Endothelial cell of umbilical vein (primary cell): ENCODE data around the gene SP100. TPM values are rescaled to one million over a fixed set of nuclear protein-coding genes. Genes with fewer than 3 reads are reported as not detected.

Experiments
- BruUV-seq: library from RNA; stranded (reverse); fragments of 400-500 nt; replicated peaks from 2 replicates; lab custom pipeline; 2021; lab: Mats Ljungman, UMichigan
- CTCF ChIA-PET: fragments of 300-600, 350-600 bp; sonication (Branson Sonifier 250); formaldehyde crosslinking; loops from one replicate; lab custom pipeline; 2021; ENCODE audit warnings: antibody characterized with exemption, inconsistent platforms; lab: Charles Lee
- POLR2A ChIA-PET: fragments of 300-600, 350-600 bp; sonication (Branson Sonifier 250); formaldehyde crosslinking; loops from one replicate; lab custom pipeline; 2021; ENCODE audit warnings: antibody characterized with exemption, inconsistent platforms; lab: Charles Lee
- DNase-seq: peaks from one replicate; pipeline ENCODE4 v3.0.0-alpha.2; 2011; ENCODE audit warnings: low read depth, low spot score
- FAIRE-seq: peaks from 2 replicates; lab custom pipeline; 2011; peaks lifted over from hg19 to GRCh38; lab: Jason Lieb, UNC
- H2AFZ ChIP-seq: 2 replicates; pipeline ENCODE4 v1.6.0; 2012; ENCODE audit warnings: low read depth, low read length, control low read depth, inconsistent platforms
- H3K27ac ChIP-seq: 2 replicates; pipeline ENCODE4 v1.5.1; 2011; ENCODE audit warnings: low read depth, mild to moderate bottlenecking, control low read depth, low read length, moderate library complexity; ENCODE audit not compliant: insufficient read depth
- H3K27me3 ChIP-seq, 2 experiments: 2 replicates each; pipeline versions ENCODE4 v1.6.0 to v1.6.1; 2011; ENCODE audit warnings: low read length in 2 of 2, mixed read lengths in 1 of 2; ENCODE audit not compliant: control insufficient read depth in 2 of 2, insufficient read depth in 2 of 2
- H3K36me3 ChIP-seq, 2 experiments: 2 replicates in 1 of 2; 3 replicates in 1 of 2; pipeline ENCODE4 v1.5.1; 2011; ENCODE audit warnings: low read length in 2 of 2, mild to moderate bottlenecking in 1 of 2, moderate library complexity in 1 of 2; ENCODE audit not compliant: control insufficient read depth in 2 of 2, insufficient read depth in 2 of 2; ENCODE audit errors: extremely low read depth in 1 of 2
- H3K4me1 ChIP-seq: 3 replicates; pipeline ENCODE4 v1.5.1; 2011; ENCODE audit warnings: mild to moderate bottlenecking, low read length; ENCODE audit not compliant: control insufficient read depth, insufficient read depth; ENCODE audit errors: extremely low read depth
- H3K4me2 ChIP-seq: 2 replicates; pipeline ENCODE4 v1.6.1; 2011; ENCODE audit warnings: low read length, control low read depth, mixed read lengths; ENCODE audit not compliant: insufficient read depth
- H3K4me3 ChIP-seq, 3 experiments: fragments of 200-600 bp in 1 of 3; sonication (generic), shearing (Covaris generic) in 1 of 3; replicated peaks in 1 of 3; 2 replicates each; pipeline ENCODE4 v1.5.1; 2011 to 2016; ENCODE audit warnings: control low read depth in 3 of 3, low read length in 3 of 3, mild to moderate bottlenecking in 2 of 3, inconsistent platforms in 1 of 3, low read depth in 1 of 3, moderate library complexity in 1 of 3; ENCODE audit not compliant: insufficient read depth in 1 of 3
- H3K79me2 ChIP-seq: 2 replicates; pipeline ENCODE4 v1.6.0; 2012; ENCODE audit warnings: low read length, inconsistent platforms; ENCODE audit not compliant: control insufficient read depth, insufficient read depth
- H3K9ac ChIP-seq: replicated peaks from 2 replicates; pipeline ENCODE3; 2011; ENCODE audit warnings: low read length, control low read depth; ENCODE audit not compliant: insufficient read depth; ENCODE audit errors: extremely low read depth
- H3K9me1 ChIP-seq: replicated peaks from 3 replicates; pipeline ENCODE4 v1.6.0; 2011; ENCODE audit warnings: mild to moderate bottlenecking, low read length; ENCODE audit not compliant: control insufficient read depth, insufficient read depth; ENCODE audit errors: extremely low read depth
- H3K9me3 ChIP-seq: replicated peaks from 2 replicates; pipeline ENCODE4 v1.5.1; 2012; ENCODE audit warnings: low read length, inconsistent platforms; ENCODE audit not compliant: control insufficient read depth, insufficient read depth
- H4K20me1 ChIP-seq: replicated peaks from 2 replicates; pipeline ENCODE3; 2011; ENCODE audit warnings: mild to moderate bottlenecking, low read length; ENCODE audit not compliant: control insufficient read depth, insufficient read depth; ENCODE audit errors: extremely low read depth
- EZH2 ChIP-seq: IDR thresholded peaks from 2 replicates; pipeline ENCODE4 v1.6.1; 2012; ENCODE audit warnings: borderline replicate concordance, low read depth, mild to moderate bottlenecking, moderate library complexity, low read length, inconsistent platforms; ENCODE audit not compliant: severe bottlenecking
- FOS ChIP-seq: IDR thresholded peaks from 2 replicates; pipeline ENCODE4 v1.6.1; 2011; ENCODE audit warnings: mild to moderate bottlenecking, low read length, moderate library complexity, borderline replicate concordance; ENCODE audit not compliant: insufficient read depth
- GATA2 ChIP-seq: IDR thresholded peaks from 2 replicates; pipeline ENCODE4 v1.7.0; 2011; ENCODE audit warnings: low read depth, mild to moderate bottlenecking, moderate library complexity, mixed read lengths, low read length; ENCODE audit not compliant: insufficient read length, insufficient read depth
- JUN ChIP-seq: IDR thresholded peaks from 2 replicates; pipeline ENCODE4 v1.6.1; 2011; ENCODE audit warnings: borderline replicate concordance, low read depth; ENCODE audit not compliant: insufficient read length, insufficient read depth
- MYC ChIP-seq: IDR thresholded peaks from one replicate; pipeline ENCODE4 v1.6.1; 2011; ENCODE audit warnings: mild to moderate bottlenecking, low read depth, low read length
- POLR2A ChIP-seq: IDR thresholded peaks from 2 replicates; pipeline ENCODE4 v1.6.1; 2012; ENCODE audit warnings: low read depth, mild to moderate bottlenecking, control low read depth, low read length
- POLR2AphosphoS5 ChIP-seq: IDR thresholded peaks from 2 replicates; pipeline ENCODE4 v1.6.1; 2012; ENCODE audit warnings: low read depth, mild to moderate bottlenecking, control low read depth, low read length, moderate library complexity; ENCODE audit not compliant: insufficient read depth
- dilution Hi-C: fragments of 300-500 bp; cut with MboI; formaldehyde crosslinking; loops from one replicate; pipeline ENCODE4 v1.15.0; 2019; ENCODE audit warnings: low sequenced_read_pairs; ENCODE audit not compliant: extremely low pct_ligation_motif_present
- intact Hi-C: fragments of 100-400 bp; cut with micrococcal nuclease; formaldehyde crosslinking; loops from one replicate; pipeline ENCODE4 v1.10.0; 2022
- polyA plus RNA-seq, 4 experiments: library from polyadenylated mRNA; depleted of rRNA in 3 of 4; stranded (reverse) in 3 of 4; unstranded in 1 of 4; fragments of >200 nt; gene quantifications; 2 replicates each; pipeline versions ENCODE4 v1.2.1 to v1.2.3, GENCODE V29; 2011 to 2012; ENCODE audit warnings: missing spikeins in 1 of 4
- total RNA-seq: library from RNA; stranded (reverse); gene quantifications from 2 replicates; pipeline ENCODE4 v1.2.3, GENCODE V29; 2021
- TF ChIP-seq, protein P1 (sequence below): IDR thresholded peaks from 2 replicates; pipeline ENCODE4 v1.6.1; 2011; ENCODE audit not compliant: insufficient read depth, insufficient read length
- TF ChIP-seq, protein P2 (sequence below), 2 donors: IDR thresholded peaks; 1 replicate in 1 of 2; 2 replicates in 1 of 2; pipeline ENCODE4 v1.5.1; 2011; ENCODE audit warnings: low read length in 2 of 2, mild to moderate bottlenecking in 2 of 2, moderate library complexity in 2 of 2, control low read depth in 1 of 2, inconsistent platforms in 1 of 2, low read depth in 1 of 2; ENCODE audit not compliant: insufficient read depth in 1 of 2; ENCODE audit errors: extremely low read depth in 1 of 2

SP100 gene
- total and polyA plus RNA-seq, 2 donors (not counting 3 experiments of a cell fraction or from before 2014, with no cell fraction given), result 33.7 to 108 TPM

DNA sequence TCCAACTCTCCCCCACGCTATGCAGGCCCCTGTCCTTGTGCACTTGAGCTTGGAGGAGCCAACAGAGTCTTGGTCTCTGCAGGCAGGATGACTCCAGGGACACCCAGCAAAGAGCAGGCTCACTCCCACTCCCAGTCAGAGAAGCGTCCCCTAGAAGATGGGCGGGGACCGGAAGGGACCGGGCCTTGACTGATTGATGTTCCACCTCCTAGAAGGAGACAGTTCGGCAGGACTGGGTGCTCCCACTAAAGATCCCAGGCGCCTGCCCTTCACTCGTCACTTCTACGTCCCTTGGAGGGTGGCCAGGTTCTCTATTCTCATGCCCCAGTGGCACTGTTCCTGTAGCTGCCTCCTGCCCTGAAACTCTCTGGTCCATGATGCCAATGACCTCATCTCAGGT lies 3.2 kb upstream of the SP100 start:
- BruUV-seq, result no TSS peak
- Histone ChIP-seq H4K20me1 (no peaks in the 10 kb centered on the region), H2AFZ (no peak overlapping the region), H3K4me3 (no peak overlapping the region), H3K36me3 (no peaks in the 10 kb centered on the region), H3K9me3 (no peaks in the 10 kb centered on the region), H3K4me2 (no peak overlapping the region), H3K9ac (no peak overlapping the region), H3K9me1 (no peaks in the 10 kb centered on the region), H3K79me2 (peaks cover 19% of the 10 kb centered on the region), H3K4me1 (peaks cover 52% of the 10 kb centered on the region), H3K27me3 (no peaks in the 10 kb centered on the region), H3K27ac (no peak overlapping the region)
- dilution Hi-C loops, result no loop called here
- intact Hi-C loops, result loop anchor here (5.0 kb wide), 1 partner anchor 346 kb away; the partner anchor contains the start of gene SLC16A14
- ChIA-PET CTCF (no interaction called here), POLR2A (no interaction called here)
- no peak for DNase-seq
- FAIRE-seq, result no peak
- TF ChIP-seq, protein P1, sequence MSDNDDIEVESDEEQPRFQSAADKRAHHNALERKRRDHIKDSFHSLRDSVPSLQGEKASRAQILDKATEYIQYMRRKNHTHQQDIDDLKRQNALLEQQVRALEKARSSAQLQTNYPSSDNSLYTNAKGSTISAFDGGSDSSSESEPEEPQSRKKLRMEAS, result no peak
- no peak for TF ChIP-seq FOS
- TF ChIP-seq MYC, result no peak
- TF ChIP-seq POLR2AphosphoS5, result no peak
- no peak for TF ChIP-seq JUN
- no peak for TF ChIP-seq EZH2
- no peak for TF ChIP-seq GATA2

DNA sequence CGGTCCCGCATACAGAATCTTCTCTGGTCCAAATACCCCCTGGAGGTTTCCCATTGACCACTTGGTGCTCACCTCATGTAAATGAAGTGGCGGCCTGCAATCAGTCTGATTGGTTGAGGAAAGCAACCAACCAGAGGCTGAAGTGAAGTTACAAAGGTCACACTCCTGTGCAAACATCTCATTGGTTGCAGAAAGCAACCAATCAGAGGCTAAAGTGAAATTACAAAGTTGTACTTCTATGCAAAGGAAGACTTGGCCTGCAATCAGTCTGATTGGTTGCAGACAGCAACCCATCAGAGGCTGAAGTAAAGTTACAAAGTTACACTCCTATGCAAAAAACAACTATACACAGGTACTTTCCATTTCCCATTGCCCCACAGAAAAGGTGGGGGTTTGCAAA lies 2.5 kb upstream of the SP100 start:
- H3K36me3 ChIP-seq, result no peaks in the 10 kb centered on the region
- BruUV-seq, result no TSS peak
- DNase-seq (no peak), FAIRE-seq (no peak)
- TF ChIP-seq, protein P2, sequence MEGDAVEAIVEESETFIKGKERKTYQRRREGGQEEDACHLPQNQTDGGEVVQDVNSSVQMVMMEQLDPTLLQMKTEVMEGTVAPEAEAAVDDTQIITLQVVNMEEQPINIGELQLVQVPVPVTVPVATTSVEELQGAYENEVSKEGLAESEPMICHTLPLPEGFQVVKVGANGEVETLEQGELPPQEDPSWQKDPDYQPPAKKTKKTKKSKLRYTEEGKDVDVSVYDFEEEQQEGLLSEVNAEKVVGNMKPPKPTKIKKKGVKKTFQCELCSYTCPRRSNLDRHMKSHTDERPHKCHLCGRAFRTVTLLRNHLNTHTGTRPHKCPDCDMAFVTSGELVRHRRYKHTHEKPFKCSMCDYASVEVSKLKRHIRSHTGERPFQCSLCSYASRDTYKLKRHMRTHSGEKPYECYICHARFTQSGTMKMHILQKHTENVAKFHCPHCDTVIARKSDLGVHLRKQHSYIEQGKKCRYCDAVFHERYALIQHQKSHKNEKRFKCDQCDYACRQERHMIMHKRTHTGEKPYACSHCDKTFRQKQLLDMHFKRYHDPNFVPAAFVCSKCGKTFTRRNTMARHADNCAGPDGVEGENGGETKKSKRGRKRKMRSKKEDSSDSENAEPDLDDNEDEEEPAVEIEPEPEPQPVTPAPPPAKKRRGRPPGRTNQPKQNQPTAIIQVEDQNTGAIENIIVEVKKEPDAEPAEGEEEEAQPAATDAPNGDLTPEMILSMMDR (IDR thresholded peaks at IDR 0.05; ENCODE audit: extremely low read depth in 1 of 2, insufficient read depth in 1 of 2, low read depth in 1 of 2, low read length in 2 of 2), result no peak
- TF ChIP-seq MYC, result no peak
- no peak for TF ChIP-seq GATA2
- TF ChIP-seq JUN, result no peak
- TF ChIP-seq POLR2A, result no peak
- TF ChIP-seq, protein P1, result no peak
- TF ChIP-seq FOS, result no peak
- TF ChIP-seq POLR2AphosphoS5, result no peak
- no peak for TF ChIP-seq EZH2
- CTCF ChIA-PET, result no interaction called here
- H3K9me3 ChIP-seq, result no peaks in the 10 kb centered on the region
- H3K4me2 ChIP-seq, result no peak overlapping the region
- no peaks in the 10 kb centered on the region for H3K9me1 ChIP-seq
- H3K4me3 ChIP-seq, result no peak overlapping the region
- H3K9ac ChIP-seq, result no peak overlapping the region
- H3K4me1 ChIP-seq, result peaks cover 49% of the 10 kb centered on the region
- no peak overlapping the region for H2AFZ ChIP-seq
- dilution Hi-C loops (no loop called here), intact Hi-C loops (loop anchor here (5.0 kb wide), 1 partner anchor 346 kb away; the partner anchor contains the start of gene SLC16A14)
- H3K27me3 ChIP-seq, result no peaks in the 10 kb centered on the region
- H4K20me1 ChIP-seq, result no peaks in the 10 kb centered on the region
- POLR2A ChIA-PET, result no interaction called here
- H3K79me2 ChIP-seq, result peaks cover 24% of the 10 kb centered on the region
- H3K27ac ChIP-seq, result no peak overlapping the region
